HUES6 (cell line): ENCODE data around the gene FOXP1.

ENCODE experiments used
- H3K27ac ChIP-seq: 2 replicates; pipeline ENCODE4 v1.7.0; 2013; ENCODE audit warnings: low read depth, mild to moderate bottlenecking, low read length, inconsistent platforms
- H3K27me3 ChIP-seq: 2 replicates; pipeline ENCODE4 v1.6.1; 2013; ENCODE audit warnings: low read length; ENCODE audit not compliant: control insufficient read depth, insufficient read depth
- H3K36me3 ChIP-seq: 2 replicates; pipeline ENCODE4 v1.6.1; 2013; ENCODE audit warnings: low read length; ENCODE audit not compliant: control insufficient read depth, insufficient read depth
- H3K4me1 ChIP-seq: 2 replicates; pipeline ENCODE4 v1.6.1; 2013; ENCODE audit warnings: low read length; ENCODE audit not compliant: control insufficient read depth, insufficient read depth
- H3K4me3 ChIP-seq: 2 replicates; pipeline ENCODE4 v1.5.1; 2013; ENCODE audit warnings: low read depth, low read length
- H3K9ac ChIP-seq: one replicate; pipeline ENCODE4 v1.6.1; 2013; ENCODE audit warnings: mild to moderate bottlenecking, low read length
- H3K9me3 ChIP-seq: 2 replicates; pipeline ENCODE4 v1.6.1; 2013; ENCODE audit warnings: low read depth, low read length; ENCODE audit not compliant: control insufficient read depth, insufficient read depth

FOXP1 gene

GRCh38 chr3:71260782-71261181 lies 322.7 kb downstream of the FOXP1 start:
- Histone ChIP-seq H3K9ac (no peak overlapping the region), H3K4me1 (peaks cover 16% of the 10 kb centered on the region), H3K27me3 (no peaks in the 10 kb centered on the region), H3K27ac (no peak overlapping the region), H3K36me3 (no peaks in the 10 kb centered on the region), H3K4me3 (no peak overlapping the region), H3K9me3 (no peaks in the 10 kb centered on the region)

GRCh38 chr3:71258526-71258925 lies 325.0 kb downstream of the FOXP1 start:
- no peaks in the 10 kb centered on the region for H3K36me3 ChIP-seq
- H3K4me1 ChIP-seq, result peaks cover 23% of the 10 kb centered on the region
- H3K9ac ChIP-seq, result no peak overlapping the region
- H3K27me3 ChIP-seq, result no peaks in the 10 kb centered on the region
- H3K4me3 ChIP-seq, result no peak overlapping the region
- H3K27ac ChIP-seq, result no peak overlapping the region
- H3K9me3 ChIP-seq, result no peaks in the 10 kb centered on the region

- Histone ChIP-seq H3K27me3 (no peaks in the 10 kb centered on the region), H3K9ac (no peak overlapping the region), H3K27ac (no peak overlapping the region), H3K4me1 (peaks cover 23% of the 10 kb centered on the region), H3K4me3 (no peak overlapping the region), H3K9me3 (no peaks in the 10 kb centered on the region), H3K36me3 (no peaks in the 10 kb centered on the region)
Measured at GRCh38 chr3:71258116-71258515, 325.4 kb downstream of the FOXP1 start.

DNA sequence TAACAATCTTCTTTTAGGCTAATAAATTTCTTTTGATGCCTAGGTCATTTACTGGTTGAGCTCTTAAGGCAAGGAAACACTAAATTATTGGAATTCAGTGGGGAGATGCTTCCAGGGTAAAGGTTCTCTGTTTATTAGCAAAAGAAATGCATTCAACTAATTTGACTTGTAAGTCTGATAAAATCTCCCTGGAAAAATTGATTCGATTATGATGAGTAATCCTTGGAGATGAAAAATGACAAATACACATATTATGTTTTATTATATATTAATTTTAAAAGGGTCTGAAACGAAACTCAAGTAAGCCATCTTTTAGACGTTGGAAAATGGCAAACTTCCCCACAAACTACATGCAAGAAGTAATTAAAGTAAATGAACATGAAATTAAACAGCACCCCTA lies 328.0 kb downstream of the FOXP1 start:
- Histone ChIP-seq H3K4me3 (no peak overlapping the region), H3K4me1 (peaks cover 23% of the 10 kb centered on the region)

DNA sequence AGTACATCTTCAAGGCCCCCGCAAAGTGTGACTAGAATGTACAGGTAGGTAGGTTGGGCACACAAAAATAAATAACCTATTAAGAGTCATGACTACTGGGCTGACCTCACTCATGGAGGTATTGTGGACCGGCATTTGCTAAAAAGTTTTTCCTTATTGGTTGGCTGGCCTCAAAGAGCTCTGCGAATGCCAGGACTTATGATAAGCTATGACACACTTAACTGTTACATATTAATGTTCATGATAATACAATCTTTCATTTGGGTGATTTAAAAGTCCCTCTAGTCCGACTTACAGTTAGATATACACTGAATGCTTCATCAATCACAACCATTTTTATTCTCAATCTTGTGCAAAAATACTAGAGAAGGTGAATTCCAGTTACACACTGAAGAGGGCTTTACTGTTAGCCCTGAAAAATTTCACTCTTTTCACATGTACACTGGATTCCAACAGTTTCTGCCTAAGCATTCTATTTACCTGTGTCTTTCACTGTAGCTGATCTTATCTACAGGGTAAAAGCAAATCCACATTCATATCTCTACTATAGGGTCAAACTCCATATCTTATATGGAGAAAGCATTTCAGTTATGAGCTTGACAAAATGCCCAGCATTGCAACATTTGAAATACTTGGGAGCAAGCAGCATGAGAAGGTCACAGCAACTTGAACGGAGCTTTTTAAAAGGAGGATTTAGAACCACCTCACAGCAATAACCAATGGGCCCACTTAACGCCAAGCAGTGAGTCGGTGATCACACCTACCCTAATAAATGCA lies 329.1 kb downstream of the FOXP1 start:
- Histone ChIP-seq H3K27me3 (no peaks in the 10 kb centered on the region), H3K36me3 (no peaks in the 10 kb centered on the region), H3K9me3 (no peaks in the 10 kb centered on the region), H3K4me3 (no peak overlapping the region), H3K27ac (no peak overlapping the region), H3K9ac (no peak overlapping the region), H3K4me1 (peaks cover 20% of the 10 kb centered on the region)

More for the DNA sequence above, 328.0 kb downstream of the FOXP1 start:
- no peak overlapping the region for H3K9ac ChIP-seq
- no peaks in the 10 kb centered on the region for H3K27me3 ChIP-seq
- no peaks in the 10 kb centered on the region for H3K36me3 ChIP-seq
- no peak overlapping the region for H3K27ac ChIP-seq
- H3K9me3 ChIP-seq, result no peaks in the 10 kb centered on the region

GRCh38 chr3:71253169-71253568 lies 330.4 kb downstream of the FOXP1 start:
- Histone ChIP-seq H3K27me3 (no peaks in the 10 kb centered on the region), H3K36me3 (no peaks in the 10 kb centered on the region), H3K4me3 (no peak overlapping the region), H3K27ac (no peak overlapping the region), H3K4me1 (peaks cover 14% of the 10 kb centered on the region), H3K9ac (no peak overlapping the region), H3K9me3 (no peaks in the 10 kb centered on the region)

DNA sequence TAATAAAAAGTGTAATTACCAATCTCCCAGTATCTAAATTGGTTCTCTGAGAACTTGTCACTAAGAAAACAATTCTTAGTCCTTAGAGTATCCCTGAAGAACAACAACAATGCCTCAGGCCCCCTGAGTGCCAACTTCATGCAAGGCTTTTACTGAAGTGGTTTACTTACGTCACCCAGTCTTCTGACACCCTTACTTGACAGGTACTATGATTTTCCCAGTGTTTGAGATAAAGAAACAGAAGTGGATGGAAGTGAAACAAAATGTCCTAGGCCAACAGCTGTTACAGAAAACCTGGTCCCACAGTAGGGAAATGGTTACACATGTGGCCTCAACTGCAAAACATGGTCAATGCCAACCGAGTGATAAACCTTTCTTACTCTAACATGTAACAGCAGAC lies 331.1 kb downstream of the FOXP1 start:
- Histone ChIP-seq H3K27me3 (no peaks in the 10 kb centered on the region), H3K36me3 (no peaks in the 10 kb centered on the region), H3K27ac (no peak overlapping the region), H3K4me3 (no peak overlapping the region), H3K4me1 (peaks cover 16% of the 10 kb centered on the region), H3K9ac (no peak overlapping the region), H3K9me3 (no peaks in the 10 kb centered on the region)

DNA sequence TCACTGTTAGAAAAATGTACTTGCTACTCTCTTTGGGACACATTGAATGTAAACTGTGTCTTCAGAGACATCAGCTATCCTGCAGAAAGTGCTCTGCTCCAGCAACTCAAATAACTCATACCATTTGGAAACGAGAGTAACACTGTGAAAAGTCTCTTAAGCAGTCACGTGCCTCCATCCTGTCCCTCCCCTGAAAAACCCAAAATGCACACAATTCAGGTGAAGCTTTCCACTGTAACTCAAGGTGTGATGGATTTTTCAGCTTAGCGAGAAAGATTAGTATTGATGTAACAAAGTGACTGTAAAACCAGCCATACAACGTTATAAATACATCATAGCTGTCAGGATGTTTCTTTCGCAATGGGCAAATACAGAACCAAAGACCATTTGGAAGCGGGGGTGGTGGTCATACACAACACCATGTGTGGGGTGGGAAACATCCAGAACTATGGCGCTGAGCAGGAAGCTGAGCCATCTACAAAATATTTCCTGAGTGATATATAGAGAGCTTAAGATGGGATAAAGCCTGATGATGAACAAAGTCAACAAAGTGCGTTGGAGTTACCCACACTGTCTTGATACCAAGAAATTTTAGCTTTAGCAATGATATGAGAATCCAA lies 332.3 kb downstream of the FOXP1 start:
- Histone ChIP-seq H3K36me3 (no peaks in the 10 kb centered on the region), H3K9me3 (no peaks in the 10 kb centered on the region), H3K4me1 (peaks cover 27% of the 10 kb centered on the region), H3K4me3 (no peak overlapping the region), H3K9ac (no peak overlapping the region), H3K27ac (no peak overlapping the region), H3K27me3 (no peaks in the 10 kb centered on the region)

- no peak overlapping the region for H3K4me3 ChIP-seq
- H3K9me3 ChIP-seq, result no peaks in the 10 kb centered on the region
- no peaks in the 10 kb centered on the region for H3K27me3 ChIP-seq
- H3K9ac ChIP-seq, result no peak overlapping the region
- peaks cover 34% of the 10 kb centered on the region for H3K4me1 ChIP-seq
- H3K36me3 ChIP-seq, result no peaks in the 10 kb centered on the region
- no peak overlapping the region for H3K27ac ChIP-seq
Measured at GRCh38 chr3:71250026-71250425, 333.5 kb downstream of the FOXP1 start.

DNA sequence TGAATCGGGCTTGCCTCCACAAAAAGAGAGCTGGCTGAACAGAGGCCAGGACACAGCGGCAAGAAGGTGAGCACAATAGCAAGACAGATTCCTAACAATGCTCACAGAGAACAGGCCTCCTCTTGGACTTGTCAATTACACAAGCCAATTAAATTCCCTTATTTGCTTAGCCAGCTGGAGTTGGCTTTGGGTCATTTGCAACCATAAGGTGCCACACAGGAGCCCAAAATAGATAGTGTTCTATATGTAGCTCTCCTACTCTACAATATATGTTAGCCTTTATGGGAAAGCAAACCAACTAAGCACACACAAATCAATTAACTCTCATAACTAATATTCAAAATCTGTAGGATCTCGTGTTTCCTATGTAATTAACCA lies 335.6 kb downstream of the FOXP1 start:
- H3K9ac ChIP-seq, result no peak overlapping the region
- H3K36me3 ChIP-seq, result no peaks in the 10 kb centered on the region
- H3K4me1 ChIP-seq, result peaks cover 49% of the 10 kb centered on the region
- no peak overlapping the region for H3K27ac ChIP-seq
- no peaks in the 10 kb centered on the region for H3K27me3 ChIP-seq
- no peaks in the 10 kb centered on the region for H3K9me3 ChIP-seq
- H3K4me3 ChIP-seq, result no peak overlapping the region

DNA sequence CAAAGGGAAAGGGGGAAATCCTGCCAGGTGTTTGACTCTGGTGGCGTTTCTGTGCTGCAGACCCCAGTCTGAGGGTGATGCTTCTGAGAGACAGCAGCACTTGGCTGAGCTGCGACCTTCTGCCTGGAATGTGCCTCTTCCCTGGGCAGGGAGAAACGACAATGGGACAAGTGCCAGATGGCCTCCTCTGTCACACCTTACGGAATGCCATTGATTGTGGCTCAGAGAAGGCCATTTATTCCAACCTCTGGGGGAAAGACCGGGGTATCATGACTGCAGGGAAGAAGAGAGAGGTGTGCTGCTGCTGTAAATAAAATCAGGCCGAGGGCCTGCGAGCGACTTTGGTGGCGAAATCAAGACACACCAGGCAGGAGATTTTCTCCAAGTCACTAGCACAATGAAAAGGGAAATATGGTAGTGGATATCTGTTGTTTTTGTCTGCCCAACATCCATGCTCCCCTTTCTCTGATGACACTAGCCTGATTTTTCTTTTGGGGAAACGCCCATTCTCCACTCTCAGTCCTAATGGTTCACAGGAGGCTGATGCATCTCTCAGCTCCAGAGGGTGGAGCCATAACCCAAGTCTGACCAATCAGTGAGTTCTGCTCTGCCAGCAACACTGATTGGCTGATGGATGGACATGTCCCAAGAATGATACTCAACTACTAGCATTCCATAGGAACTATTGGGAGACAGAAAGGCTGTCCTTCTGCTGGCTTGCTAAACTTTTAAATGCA lies 336.1 kb downstream of the FOXP1 start:
- peaks cover 54% of the 10 kb centered on the region for H3K4me1 ChIP-seq
- no peak overlapping the region for H3K9ac ChIP-seq
- H3K27ac ChIP-seq, result no peak overlapping the region
- H3K27me3 ChIP-seq, result no peaks in the 10 kb centered on the region
- H3K4me3 ChIP-seq, result no peak overlapping the region
- H3K9me3 ChIP-seq, result no peaks in the 10 kb centered on the region
- no peaks in the 10 kb centered on the region for H3K36me3 ChIP-seq
